Peyer's patch (tissue), 4 donors: ENCODE results near the gene IQSEC3.

Experiments
- POLR2A ChIP-seq, 2 donors: fragments of 450-650 bp; IDR thresholded peaks; one replicate each; pipeline ENCODE4 v1.5.1; 2017; ENCODE audit warnings: antibody characterized with exemption in 2 of 2, mild to moderate bottlenecking in 2 of 2, moderate library complexity in 2 of 2
- TF ChIP-seq, protein P1 (sequence below), 6 experiments: fragments of 450-650 bp in 4 of 6; fragments of 200-600 bp in 2 of 6; sonication (generic) in 1 of 6; IDR thresholded peaks; one replicate each; pipeline ENCODE4 v1.5.1; 2017 to 2019; ENCODE audit warnings: antibody characterized with exemption in 6 of 6, mild to moderate bottlenecking in 3 of 6, moderate library complexity in 1 of 6

- TF ChIP-seq POLR2A (IDR thresholded peaks at IDR 0.05): no peak
- TF ChIP-seq, protein P1, sequence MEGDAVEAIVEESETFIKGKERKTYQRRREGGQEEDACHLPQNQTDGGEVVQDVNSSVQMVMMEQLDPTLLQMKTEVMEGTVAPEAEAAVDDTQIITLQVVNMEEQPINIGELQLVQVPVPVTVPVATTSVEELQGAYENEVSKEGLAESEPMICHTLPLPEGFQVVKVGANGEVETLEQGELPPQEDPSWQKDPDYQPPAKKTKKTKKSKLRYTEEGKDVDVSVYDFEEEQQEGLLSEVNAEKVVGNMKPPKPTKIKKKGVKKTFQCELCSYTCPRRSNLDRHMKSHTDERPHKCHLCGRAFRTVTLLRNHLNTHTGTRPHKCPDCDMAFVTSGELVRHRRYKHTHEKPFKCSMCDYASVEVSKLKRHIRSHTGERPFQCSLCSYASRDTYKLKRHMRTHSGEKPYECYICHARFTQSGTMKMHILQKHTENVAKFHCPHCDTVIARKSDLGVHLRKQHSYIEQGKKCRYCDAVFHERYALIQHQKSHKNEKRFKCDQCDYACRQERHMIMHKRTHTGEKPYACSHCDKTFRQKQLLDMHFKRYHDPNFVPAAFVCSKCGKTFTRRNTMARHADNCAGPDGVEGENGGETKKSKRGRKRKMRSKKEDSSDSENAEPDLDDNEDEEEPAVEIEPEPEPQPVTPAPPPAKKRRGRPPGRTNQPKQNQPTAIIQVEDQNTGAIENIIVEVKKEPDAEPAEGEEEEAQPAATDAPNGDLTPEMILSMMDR (IDR thresholded peaks at IDR 0.05): no peak
These were observed 144.5 kb downstream of the IQSEC3 start for GRCh38 chr12:211142-211465.
